Activated CD8-positive, alpha-beta memory T cell treated with anti-CD3 and anti-CD28 coated beads for 1 hour (primary cell): ENCODE results near the gene WDR1.
"Not testable (repeated sequence)": the region's sequence is repeated elsewhere in the genome, so short reads cannot be mapped to it uniquely, and the experiment has no call there.

ENCODE experiments used
- DNase-seq, 2 donors: peaks; one replicate each; pipeline ENCODE4 v3.0.0-alpha.2; 2020; ENCODE audit warnings: low read depth in 1 of 2; ENCODE audit errors: extremely low read depth in 1 of 2

Gene WDR1

DNA sequence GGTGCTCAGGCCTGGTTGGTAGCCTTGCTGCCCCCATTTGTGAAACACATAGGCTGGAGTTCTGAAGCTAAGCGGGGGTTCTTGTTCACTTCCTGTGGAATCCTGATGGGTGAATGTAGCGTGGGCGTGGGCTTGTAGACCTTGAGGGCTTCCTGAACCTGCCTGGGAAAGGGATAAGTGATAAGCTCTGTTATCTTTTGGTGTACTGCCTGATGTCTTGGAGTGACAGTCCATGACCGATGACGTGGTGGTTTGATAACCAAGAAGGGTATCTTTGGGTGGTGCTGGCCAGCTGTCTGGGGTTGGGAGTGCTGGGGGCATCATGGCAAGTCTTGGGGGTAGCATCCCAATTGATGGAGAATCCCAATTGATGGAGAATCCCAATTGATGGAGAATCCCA lies 17.5 kb upstream of the WDR1 start:
- DNase-seq: no peak

DNA sequence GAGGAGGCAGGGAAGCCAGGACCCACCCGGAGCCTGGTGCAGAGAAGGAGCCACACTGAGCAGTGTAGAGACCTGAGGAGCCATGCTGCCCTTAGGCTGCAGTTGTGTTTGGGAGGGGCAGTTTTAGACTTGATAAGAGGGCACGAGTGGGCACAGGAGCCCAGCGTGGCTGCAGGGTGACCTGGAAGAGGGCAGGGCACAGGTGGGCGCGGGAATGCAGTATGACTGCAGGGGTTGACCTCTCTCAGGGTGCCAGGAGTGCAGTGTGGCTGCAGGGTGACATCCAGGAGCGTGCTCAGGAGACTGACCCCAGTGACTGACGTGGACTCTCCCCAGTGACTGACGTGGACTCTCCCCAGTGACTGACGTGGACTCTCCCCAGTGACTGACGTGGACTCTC lies 14.6 kb upstream of the WDR1 start:
- DNase-seq: no peak

DNA sequence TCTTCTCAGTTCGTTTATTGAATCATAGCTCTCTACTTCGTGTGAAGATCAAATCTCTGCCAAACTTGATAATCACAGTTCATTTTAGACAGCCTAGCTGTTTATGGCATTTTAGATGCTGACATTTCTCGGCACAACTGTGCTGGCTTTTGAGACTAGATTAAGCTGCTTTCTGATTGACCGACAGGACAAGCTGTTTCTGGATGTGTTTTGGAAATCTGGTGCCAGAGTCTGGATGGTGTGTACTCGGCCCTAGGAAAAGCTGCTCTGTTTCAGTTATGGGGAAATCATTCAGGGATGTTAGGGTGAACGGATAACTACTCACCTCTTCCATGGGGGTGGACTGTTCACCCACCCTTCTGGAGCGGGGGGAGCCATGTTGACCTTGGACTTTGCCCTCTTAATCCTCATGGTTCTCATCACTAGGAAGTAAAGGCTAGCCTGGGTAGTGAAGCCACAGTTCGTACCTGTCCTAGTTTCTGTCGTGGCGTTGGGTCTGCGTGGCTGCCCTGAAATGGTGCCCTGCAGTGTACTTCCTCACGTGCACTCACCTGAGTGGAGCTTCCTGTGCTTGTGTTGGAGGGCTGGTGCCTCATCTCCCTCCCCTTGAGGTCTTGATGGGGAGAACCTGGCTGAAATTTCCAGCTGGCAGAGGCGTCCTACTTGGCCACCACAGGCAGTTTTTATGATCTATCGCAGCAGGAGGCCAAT lies 13.7 kb upstream of the WDR1 start:
- no peak for DNase-seq

DNA sequence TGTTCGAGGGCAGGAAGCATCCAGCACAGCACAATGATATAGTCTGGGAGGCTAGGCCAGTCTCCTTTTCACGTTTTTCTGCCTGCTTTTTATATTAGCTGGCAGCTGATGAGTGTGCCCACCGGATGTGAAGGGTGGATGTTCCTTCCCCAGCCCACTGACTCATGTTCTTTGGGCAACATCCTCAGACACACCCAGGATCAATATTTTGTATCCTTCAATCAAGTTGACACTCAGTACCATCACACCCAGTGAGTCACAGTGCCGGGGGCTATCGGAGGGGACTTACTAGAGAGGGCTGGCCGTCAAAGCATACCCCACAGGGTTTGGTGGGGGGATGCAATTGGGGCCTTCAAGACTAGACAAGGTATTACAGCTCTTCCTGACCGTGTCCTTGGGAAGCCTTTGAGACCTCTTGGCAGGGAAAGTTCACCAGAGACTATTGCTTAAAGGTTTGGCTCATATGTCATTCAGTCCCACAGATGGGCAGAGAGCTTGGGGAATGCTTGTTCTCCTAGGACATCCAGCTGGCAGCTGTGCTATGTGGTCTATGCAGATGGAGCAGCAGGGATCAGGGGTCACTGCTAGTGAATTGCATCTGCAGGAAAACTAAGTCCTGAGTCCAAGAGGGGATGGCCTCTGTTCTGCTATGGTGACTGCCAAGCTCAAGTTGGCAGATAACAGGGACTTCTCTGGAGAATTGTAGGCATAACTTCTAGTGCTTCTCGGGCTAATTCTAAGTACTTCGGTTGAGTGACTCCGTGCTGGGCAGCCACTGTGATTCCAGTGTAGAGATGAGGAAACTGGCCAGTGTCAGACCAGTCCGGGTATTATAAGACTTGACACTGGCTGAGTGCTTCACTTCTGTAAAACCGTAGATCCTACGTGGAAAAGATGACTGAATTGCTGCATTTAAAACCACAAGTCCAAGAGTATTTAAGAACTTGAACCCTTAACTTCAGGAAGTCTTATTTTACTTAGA lies 12.9 kb upstream of the WDR1 start:
- no peak for DNase-seq

DNA sequence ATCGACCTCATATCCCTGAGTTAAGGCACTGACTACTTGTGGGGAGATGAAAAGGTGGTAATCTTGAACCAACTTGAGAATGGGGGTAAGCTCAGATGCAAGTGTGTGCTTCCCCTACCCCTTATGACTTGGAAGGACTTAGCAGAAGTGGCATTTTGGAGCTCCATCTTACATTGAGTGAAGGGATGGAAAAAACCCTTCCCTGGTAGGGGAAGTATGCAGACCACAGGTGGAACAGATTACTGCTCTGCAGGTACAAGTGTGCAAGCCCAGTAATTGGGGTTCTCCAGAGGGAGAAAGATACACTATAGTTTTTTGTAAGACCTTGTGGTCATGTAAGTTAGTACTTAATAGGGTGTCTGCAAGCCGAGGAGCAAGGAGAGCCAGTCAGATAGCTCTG lies 12.2 kb upstream of the WDR1 start:
- DNase-seq: no peak

DNA sequence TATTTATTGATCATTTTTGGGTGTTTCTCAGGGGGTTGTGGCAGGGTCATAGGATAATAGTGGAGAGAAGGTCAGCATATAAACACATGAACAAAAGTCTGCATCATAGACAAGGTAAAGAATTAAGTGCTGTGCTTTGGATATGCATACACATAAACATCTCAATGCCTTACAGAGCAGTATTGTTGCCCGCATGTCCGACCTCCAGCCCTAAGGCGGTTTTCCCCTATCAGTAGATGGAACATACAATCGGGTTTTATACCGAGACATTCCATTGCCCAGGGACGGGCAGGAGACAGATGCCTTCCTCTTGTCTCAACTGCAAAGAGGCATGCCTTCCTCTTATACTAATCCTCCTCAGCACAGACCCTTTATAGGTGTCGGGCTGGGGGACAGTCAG lies 10.9 kb upstream of the WDR1 start:
- not testable (repeated sequence) for DNase-seq

DNA sequence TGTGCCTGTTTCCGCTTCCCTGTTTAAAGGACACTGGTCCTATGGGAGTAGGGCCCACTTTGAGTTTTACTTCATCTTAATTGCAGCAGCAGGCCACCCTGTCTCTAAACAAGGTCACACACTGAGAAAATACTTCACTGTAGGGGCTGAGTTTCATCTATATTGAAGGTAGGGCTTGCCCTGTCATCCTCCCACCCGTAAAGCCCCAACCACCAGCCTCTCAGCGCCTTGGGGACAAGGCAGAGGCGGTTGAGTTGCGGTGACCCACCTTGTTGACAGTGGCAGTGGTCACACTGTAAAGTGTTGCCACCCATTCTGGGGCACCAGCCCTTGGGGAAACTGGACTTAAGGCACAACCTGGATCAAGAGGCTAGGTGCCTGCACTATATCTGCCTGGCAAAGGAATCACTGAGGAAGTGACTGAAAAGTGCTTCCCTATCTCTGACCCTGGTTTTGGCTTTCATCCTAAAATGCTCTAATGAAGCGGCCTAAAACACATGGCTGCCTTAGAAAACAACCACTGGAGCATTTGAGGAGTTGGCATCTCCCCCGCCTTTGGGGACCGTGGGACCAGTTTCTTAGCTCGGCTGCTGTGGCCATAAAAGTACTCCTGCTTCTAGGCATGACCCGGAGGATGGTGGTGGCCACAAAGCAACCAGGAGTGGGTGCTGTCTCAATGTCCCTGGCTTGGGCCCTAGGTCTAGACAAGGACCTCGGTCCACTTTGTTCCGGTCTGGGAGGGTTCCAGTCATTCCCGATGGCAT lies 7.8 kb upstream of the WDR1 start:
- DNase-seq: no peak

DNA sequence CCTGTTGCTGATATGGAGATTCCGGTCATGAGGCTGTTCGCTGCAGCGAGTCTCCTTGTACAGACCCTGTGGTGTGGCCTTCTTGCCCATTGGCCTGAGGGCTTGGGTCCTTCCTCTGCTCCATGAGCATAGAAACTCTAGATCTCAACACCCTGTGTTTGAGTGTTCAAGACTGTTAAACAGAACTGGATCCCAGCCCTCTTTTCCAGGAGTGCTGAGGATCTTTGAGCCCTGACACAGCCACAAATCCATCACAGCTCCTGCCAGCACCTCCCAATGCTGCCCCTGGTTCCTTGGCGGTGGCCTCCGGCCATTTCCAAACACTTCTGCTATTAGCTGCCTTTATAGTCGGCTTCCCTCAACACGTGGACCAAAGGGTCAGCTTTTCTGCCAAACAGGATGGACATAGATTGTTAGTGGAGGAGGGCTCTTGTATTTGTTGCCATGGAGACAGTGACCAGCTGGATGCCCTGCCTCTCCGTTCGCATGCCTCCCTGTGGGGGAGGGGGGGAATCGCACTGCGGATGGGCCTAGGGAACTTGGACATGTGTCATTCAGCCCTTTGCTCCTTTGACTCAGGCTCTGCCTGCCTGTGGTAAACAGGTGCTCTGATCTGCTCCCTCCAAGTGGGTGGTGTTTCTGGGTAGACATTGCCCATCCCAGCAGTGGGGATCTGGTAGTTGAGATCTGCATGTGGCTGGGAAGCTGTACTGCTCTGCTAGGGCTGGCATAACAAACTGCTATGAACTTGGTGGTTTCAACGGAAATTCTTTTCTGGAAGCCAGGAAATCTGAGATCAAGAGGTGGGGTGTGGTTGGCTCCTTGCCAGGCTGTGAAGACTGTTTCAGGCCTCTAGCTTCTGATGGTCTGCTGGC lies 6.9 kb upstream of the WDR1 start:
- no peak for DNase-seq

DNA sequence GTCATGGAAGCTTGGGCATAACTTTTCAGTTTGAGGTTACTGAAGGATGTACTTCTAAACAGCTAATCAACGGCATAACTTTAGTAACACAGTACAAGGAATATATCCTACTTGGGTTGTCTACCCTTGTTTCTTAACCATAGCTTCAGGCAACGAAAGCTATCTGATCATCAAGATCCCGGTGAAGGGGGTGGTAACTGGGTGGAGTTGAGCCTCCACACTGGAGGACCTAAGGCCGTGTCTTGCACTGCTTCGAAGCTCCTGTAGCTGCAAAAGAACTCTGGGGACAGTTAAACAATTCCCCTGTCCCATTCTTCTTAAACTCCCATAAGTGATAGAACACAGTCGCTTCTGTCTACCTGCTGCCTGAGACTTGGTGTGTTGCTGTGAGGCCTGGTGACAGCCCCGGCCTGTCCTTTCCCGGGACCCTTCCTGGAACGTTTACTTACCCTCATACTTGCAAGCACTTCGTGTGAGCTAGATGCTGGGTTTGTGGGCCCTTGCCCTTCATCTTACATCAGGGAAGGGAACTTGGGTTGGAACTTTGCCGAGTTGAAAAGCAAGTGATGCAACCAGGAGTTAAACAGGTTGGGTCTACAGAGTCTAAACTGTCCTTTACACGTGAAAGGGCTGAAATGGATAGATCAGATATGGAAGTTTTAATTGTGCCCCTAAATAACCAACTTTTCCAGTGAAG lies 5.8 kb upstream of the WDR1 start:
- DNase-seq: no peak

DNA sequence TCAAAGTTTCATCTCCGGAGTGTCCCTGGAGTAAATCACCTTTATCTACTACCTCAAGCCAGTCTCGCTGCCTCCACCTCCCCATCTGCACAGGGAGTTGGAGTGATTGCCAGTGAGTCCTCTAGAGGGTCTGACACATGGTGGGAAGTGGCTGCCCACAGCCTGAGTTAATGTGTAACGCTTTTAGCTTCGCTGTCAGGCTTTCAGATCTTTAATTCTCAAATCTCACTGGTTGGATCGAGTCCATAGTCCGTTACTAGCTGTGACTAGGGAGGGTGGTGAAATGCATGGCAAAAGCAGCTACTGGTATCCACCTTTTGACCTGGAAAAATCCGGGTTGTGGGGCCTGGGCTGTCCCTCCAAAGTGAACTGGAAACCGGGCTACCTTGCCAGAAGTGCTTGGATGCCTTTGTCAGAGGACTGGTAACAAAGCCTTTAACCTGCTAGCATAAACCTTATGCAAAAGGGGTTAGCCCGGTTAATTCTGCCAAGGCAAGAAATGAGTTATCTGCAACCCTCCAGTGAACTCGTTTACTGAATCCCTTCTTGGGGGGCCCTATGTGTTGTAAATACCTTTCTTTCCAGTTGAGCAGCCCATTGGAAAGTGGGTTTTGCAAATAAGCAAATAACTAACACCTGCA lies 5.1 kb upstream of the WDR1 start:
- DNase-seq: no peak

DNA sequence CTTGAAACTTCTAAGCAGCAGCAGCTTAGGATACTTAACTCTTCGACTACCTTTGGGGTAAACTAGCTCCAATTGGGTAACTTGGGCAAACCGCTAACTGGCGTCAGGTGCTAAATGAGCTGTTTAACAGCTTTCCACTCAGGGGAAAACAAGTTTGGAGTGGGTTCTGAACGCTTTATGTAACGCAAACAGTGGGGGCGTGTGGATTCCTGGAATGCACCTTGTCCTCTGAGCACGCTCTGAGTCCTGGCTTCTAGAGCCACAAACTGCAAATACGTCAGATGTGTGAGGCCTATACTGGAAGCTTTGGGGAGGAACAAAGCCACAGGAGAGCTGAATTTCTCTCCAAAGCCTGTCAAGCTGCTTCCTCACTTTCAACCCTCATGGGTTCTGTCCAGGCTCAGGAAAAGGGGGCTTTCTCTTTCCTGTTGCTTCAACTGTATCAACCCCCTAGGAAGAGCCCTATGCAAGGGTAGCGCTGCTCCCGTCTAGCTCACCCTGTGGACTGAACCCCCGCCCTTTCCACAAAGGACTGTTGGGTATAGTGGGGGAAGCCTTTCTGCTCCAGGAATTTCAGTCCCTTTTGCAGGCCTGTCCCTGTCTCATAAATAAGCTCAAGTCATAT lies 4.5 kb upstream of the WDR1 start:
- DNase-seq: no peak

DNA sequence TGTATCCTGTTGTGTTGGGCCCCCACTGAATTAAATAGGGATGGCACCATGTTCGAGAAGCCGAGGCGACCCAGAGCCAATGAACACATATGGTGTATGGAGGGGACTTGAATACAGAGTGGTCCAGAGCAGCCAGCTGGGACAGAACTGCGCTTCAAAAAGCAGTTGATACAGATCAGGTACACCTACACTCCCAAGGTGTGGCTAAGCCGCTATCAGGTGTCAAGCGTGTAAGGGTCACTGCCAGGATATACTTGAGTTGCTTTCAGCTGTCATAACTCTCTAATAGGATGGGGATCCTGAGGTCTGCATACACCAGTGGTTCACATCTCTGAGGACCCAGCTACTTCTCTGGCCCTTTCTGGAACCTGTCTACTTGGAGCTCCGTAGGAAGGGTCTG lies 3.2 kb upstream of the WDR1 start:
- DNase-seq: no peak

DNA sequence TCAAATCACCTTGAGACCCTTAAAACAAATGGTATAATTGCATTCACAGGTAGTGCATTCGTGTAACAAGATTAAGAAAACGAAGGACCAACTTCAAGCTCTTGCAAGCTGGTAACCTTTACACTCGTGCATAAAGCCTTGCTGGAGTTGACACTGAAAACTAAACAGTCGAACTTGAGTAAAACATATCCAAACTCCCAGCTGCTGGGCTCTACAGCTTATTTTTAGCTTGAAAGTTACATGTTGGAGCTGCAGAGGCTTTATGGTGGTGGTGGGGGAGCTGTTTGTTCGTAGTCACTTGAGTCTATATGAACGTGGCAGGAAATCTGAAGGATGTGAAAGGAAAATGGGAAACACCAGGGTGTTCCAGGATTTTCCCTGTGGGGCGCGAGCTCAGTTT lies 2.7 kb upstream of the WDR1 start:
- DNase-seq: no peak

DNA sequence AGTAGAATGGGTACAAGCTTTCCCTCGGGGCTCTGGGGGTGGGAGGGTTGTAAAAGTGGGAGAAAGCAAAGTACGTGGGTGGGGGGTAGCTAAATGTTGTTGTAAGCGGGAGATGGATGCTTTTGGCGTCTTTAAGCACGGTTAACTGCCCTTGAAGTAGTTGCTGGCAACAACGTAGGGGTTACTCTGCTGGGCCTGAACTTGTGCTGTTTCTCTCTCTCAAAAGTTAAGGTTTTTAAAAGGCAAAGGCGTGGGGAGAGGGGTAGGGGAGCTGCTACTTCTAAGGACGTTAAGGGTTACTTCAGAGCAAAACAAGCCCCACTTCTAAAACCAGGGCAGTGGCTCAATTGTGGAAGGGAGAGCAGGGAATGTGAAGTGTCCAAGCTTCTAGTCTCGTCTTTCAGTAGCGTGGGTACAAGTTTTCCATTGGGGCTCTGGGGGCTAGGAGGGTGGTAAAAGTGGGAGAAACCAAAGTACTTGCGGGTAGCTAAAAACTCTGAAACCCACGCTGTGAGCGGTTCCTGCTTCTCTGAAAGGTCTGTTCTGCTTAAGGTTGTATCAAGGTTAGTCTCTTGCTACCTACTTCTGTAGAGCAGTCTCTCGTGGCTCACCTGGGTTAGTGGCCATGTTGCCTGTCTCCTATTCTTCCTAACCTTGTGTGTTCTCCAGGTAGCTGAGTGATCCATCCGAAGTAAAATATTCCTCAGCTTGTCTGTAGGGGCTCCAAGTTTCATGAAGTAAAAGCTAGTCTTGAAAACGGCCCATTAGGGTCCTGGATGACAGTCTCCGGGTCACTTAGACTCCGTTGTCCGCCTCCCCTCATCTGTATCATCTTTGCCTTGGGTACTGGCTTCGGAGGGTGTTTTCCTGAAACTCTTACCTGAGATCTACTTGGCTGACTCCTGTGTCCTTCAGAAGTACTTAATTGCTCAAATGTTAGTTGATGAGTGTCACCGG lies 1.7 kb upstream of the WDR1 start:
- DNase-seq: no peak

DNA sequence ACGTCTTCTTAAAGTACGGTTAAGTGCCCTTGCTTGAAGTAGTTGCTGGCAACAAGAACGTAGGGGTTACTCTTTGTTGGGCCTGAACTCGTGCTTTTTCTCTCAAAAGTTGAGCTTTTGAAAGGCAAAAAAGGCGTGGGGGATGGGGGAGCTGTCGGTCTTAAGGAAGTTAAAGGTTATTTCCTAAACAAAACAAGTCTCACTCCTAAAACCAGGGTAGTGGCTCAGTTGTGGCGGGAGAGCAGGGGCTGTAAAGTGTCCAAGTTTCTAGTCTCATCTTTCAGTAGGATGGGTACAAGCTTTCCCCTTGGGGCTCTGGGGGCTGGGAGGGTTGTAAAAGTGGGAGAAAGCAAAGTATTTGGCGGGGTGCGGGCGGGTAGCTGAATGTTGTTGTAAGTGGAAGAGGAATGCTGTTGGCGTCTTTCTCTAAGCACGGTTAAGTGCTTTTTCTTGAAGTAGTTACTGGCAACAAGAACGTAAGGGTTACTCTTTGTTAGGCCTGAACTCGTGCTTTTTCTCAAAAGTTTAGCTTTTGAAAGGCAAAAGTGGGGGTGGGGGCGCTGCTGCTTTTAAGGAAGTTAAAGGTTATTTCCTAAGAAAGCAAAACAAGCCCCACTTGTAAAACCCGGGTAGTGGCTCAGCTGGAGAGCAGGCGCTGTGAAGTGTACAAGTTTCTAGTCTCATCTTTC lies 904 bp upstream of the WDR1 start:
- DNase-seq: no peak

DNA sequence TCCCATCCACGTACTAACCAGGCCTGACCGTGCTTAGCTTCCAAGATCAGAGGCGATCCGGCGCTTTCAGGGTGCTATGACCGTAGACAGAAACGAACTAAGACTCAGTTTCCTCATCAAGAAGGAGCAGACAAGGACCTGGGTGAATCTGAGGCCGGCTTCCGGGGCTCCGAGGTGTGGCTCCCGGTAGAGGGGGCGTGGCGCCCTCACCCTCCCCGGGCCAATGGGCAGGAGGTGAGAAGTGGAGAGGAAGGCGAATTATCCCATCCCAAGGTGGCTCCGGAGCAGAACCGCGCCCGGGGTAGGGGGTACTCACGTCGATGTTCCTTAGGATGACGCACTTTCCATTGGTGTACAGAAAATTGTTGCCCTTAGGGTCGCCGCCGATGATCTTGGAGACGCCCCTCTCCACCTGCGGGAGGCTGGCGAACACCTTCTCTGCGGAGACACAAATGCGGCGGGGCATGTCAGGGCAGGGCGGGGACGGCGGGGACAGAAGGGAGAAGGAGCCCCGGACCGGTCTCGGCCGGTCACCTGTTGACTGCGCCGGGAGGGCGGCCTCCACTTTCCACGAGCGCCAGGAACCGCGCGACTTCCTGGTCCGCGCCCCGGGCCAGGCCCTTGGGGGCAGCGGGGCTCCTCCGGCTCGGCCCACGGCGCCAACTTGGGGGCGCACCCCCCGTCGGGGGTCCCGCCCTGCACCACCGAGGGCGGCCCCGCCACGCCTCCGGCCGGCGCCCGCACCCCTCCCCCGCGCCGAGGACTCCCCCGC lies 616 bp downstream of the WDR1 start:
- DNase-seq: peak in 1 of 2 donors; percentile 58
